Lower lobe of right lung (tissue), 2 donors: ENCODE results near the gene ADAMTS2. TPM values are rescaled to one million over a fixed set of nuclear protein-coding genes. Genes with fewer than 3 reads are reported as not detected.
A peak's percentile ranks its signal among the peaks of the same experiment; 100 is the strongest.

Experiments used
- ATAC-seq, 2 donors: fragments of 200-7000 bp; cut with Tn5 transposase; one replicate each; pipeline ENCODE4 v1.9.1; 2020 to 2022; ENCODE audit warnings: mild to moderate bottlenecking in 2 of 2, moderate library complexity in 2 of 2
- DNase-seq: peaks from one replicate; pipeline ENCODE4 v3.0.0-alpha.2; 2020
- H3K27ac ChIP-seq: fragments of 200-600 bp; one replicate; pipeline ENCODE4 v1.8.0; 2022
- H3K27me3 ChIP-seq: fragments of 200-600 bp; one replicate; pipeline ENCODE4 v1.8.0; 2022; ENCODE audit warnings: low read depth
- H3K36me3 ChIP-seq: fragments of 200-600 bp; one replicate; pipeline ENCODE4 v1.8.0; 2022; ENCODE audit warnings: mild to moderate bottlenecking
- H3K4me1 ChIP-seq: fragments of 200-600 bp; one replicate; pipeline ENCODE4 v1.8.0; 2022
- H3K4me3 ChIP-seq: fragments of 200-600 bp; one replicate; pipeline ENCODE4 v1.8.0; 2022; ENCODE audit warnings: mild to moderate bottlenecking
- H3K9me3 ChIP-seq: fragments of 200-600 bp; one replicate; pipeline ENCODE4 v1.8.0; 2022
- intact Hi-C: fragments of 100-400 bp; cut with DNase I; formaldehyde crosslinking; loops from one replicate; pipeline ENCODE4 v1.11.0; 2022
- total RNA-seq: library from RNA; stranded (reverse); fragmentation: NEBNext Ultra II Directional; extraction: Animal tissue kit (Norgen Biotek cat#: 25700); gene quantifications from one replicate; pipeline ENCODE4 v1.2.1, GENCODE V29; 2021
- TF ChIP-seq, protein P1 (sequence below): fragments of 200-600 bp; IDR thresholded peaks from one replicate; pipeline ENCODE4 v1.8.0; 2022; ENCODE audit warnings: antibody characterized with exemption, mild to moderate bottlenecking
- donor health status: DM: no; HTN: yes; CAD: no; lungs with severe emphysema.

Gene ADAMTS2
- total RNA-seq, 1 donor from 2014 or later, result 13.0 TPM

- no peaks in the 10 kb centered on the region for H3K36me3 ChIP-seq
- ATAC-seq (no peak), DNase-seq (peak; percentile 35)
- no peak overlapping the region for H3K27ac ChIP-seq
- H3K4me1 ChIP-seq, result no peaks in the 10 kb centered on the region
- intact Hi-C loops, result no loop called here
- no peaks in the 10 kb centered on the region for H3K9me3 ChIP-seq
- TF ChIP-seq, protein P1, sequence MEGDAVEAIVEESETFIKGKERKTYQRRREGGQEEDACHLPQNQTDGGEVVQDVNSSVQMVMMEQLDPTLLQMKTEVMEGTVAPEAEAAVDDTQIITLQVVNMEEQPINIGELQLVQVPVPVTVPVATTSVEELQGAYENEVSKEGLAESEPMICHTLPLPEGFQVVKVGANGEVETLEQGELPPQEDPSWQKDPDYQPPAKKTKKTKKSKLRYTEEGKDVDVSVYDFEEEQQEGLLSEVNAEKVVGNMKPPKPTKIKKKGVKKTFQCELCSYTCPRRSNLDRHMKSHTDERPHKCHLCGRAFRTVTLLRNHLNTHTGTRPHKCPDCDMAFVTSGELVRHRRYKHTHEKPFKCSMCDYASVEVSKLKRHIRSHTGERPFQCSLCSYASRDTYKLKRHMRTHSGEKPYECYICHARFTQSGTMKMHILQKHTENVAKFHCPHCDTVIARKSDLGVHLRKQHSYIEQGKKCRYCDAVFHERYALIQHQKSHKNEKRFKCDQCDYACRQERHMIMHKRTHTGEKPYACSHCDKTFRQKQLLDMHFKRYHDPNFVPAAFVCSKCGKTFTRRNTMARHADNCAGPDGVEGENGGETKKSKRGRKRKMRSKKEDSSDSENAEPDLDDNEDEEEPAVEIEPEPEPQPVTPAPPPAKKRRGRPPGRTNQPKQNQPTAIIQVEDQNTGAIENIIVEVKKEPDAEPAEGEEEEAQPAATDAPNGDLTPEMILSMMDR, result no peak
- H3K4me3 ChIP-seq, result no peak overlapping the region
- no peaks in the 10 kb centered on the region for H3K27me3 ChIP-seq
Observed at GRCh38 chr5:179124273-179124852, 220.9 kb downstream of the ADAMTS2 start.

- H3K27me3 ChIP-seq, result no peaks in the 10 kb centered on the region
- no peaks in the 10 kb centered on the region for H3K4me1 ChIP-seq
- ATAC-seq (no peak), DNase-seq (peak; percentile 30)
- no peak overlapping the region for H3K27ac ChIP-seq
- TF ChIP-seq, protein P1, result no peak
- no peaks in the 10 kb centered on the region for H3K9me3 ChIP-seq
- no peaks in the 10 kb centered on the region for H3K36me3 ChIP-seq
- no peak overlapping the region for H3K4me3 ChIP-seq
- intact Hi-C loops, result no loop called here
Observed at GRCh38 chr5:179123491-179124272, 221.6 kb downstream of the ADAMTS2 start.

GRCh38 chr5:179123109-179123426, 222.2 kb downstream of the ADAMTS2 start:
- TF ChIP-seq, protein P1, result no peak
- no peaks in the 10 kb centered on the region for H3K36me3 ChIP-seq
- peak; percentile 16 for DNase-seq
- H3K9me3 ChIP-seq, result no peaks in the 10 kb centered on the region
- no peaks in the 10 kb centered on the region for H3K27me3 ChIP-seq
- intact Hi-C loops, result no loop called here
- H3K4me1 ChIP-seq, result no peaks in the 10 kb centered on the region
- H3K4me3 ChIP-seq, result no peak overlapping the region
- no peak overlapping the region for H3K27ac ChIP-seq
- no peak for ATAC-seq

DNA sequence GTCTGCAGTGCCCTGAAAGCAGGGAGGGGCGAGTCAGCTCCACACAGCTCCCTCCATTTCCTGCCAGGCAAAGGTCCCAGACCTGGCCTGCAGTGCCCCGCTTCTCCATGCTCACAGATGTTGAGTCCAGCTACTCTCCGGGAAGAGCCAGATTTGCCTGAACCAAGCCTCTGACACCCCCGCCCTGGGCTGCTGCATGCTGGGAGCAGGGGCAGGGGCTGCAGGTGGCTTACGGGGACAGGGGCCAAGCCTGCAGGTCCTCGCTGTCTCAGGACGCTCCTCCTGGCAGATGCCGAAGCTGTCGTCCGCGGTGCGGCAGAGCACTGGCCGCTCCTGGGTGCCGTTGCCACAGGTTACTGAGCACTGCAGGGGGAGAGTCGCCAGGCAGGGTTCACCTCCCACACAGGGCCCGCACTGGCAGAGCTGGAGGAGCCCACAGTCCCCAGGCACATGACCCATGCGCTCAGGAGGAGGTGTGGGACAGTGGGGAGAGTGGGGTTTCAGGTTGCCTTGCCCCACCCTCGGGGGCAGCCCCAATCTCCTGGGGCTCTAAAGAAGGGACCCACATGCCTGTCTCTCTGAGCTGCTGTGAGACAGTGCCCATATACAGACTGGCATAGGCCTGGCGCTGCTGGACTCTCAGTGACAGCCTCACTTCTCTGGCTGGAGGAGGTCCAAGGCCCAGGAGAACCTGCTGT, 222.7 kb downstream of the ADAMTS2 start:
- no peak for ATAC-seq
- H3K9me3 ChIP-seq, result no peaks in the 10 kb centered on the region
- no peak overlapping the region for H3K4me3 ChIP-seq
- TF ChIP-seq, protein P1, result no peak
- H3K4me1 ChIP-seq, result no peaks in the 10 kb centered on the region
- no peak overlapping the region for H3K27ac ChIP-seq
- H3K27me3 ChIP-seq, result no peaks in the 10 kb centered on the region
- DNase-seq, result peak; percentile 32
- intact Hi-C loops, result no loop called here
- H3K36me3 ChIP-seq, result no peaks in the 10 kb centered on the region

- peak; percentile 30 for DNase-seq
- H3K4me3 ChIP-seq, result no peak overlapping the region
- H3K27ac ChIP-seq, result no peak overlapping the region
- no peaks in the 10 kb centered on the region for H3K9me3 ChIP-seq
- no peak for ATAC-seq
- intact Hi-C loops, result no loop called here
- H3K27me3 ChIP-seq, result no peaks in the 10 kb centered on the region
- no peaks in the 10 kb centered on the region for H3K36me3 ChIP-seq
- H3K4me1 ChIP-seq, result no peaks in the 10 kb centered on the region
- TF ChIP-seq, protein P1, result no peak
Observed at GRCh38 chr5:179121667-179122111, 223.6 kb downstream of the ADAMTS2 start.
